GM12878 (cell line): ENCODE measurements around the gene ERN1. TPM values are rescaled to one million over a fixed set of nuclear protein-coding genes. Genes with fewer than 3 reads are reported as not detected.
"Not testable (repeated sequence)": the region's sequence is repeated elsewhere in the genome, so short reads cannot be mapped to it uniquely, and the experiment has no call there.

ENCODE experiments used
- ATAC-seq: fragments of 200-7000 bp; cut with Tn5 transposase; 3 replicates; pipeline ENCODE4 v1.9.1; 2020; ENCODE audit warnings: mild to moderate bottlenecking, moderate library complexity
- BruUV-seq: library from RNA; stranded (reverse); fragments of 400-500 nt; replicated peaks from 2 replicates; lab custom pipeline; 2021; lab: Mats Ljungman, UMichigan
- CTCF ChIA-PET: fragments of 300-600 bp; sonication (Branson Sonifier 250); formaldehyde crosslinking; extraction: SDS; loops from one replicate; lab custom pipeline; 2021; ENCODE audit warnings: inconsistent platforms; lab: Yijun Ruan, JAX
- POLR2A ChIA-PET: fragments of 350-600 bp; formaldehyde crosslinking; extraction: SDS; loops from one replicate; lab custom pipeline; 2021; ENCODE audit warnings: inconsistent platforms; lab: Charles Lee
- RAD21 ChIA-PET: fragments of 300-600 bp; sonication (Branson Sonifier 250); formaldehyde crosslinking; loops from one replicate; lab custom pipeline; 2023; ENCODE audit warnings: antibody characterized with exemption; ENCODE audit not compliant: unreplicated experiment; lab: Charles Lee
- SMC1A ChIA-PET: fragments of 300-600 bp; sonication (Branson Sonifier 250); formaldehyde crosslinking; loops from one replicate; lab custom pipeline; 2023; ENCODE audit not compliant: unreplicated experiment, uncharacterized antibody; lab: Charles Lee
- DNase-seq: peaks from one replicate; pipeline ENCODE4 v3.0.0-alpha.2; 2011; ENCODE audit warnings: low read depth, low spot score
- FAIRE-seq: peaks from 3 replicates; lab custom pipeline; 2011; peaks lifted over from hg19 to GRCh38; lab: Jason Lieb, UNC
- H2AFZ ChIP-seq: 2 replicates; pipeline ENCODE4 v1.6.0; 2011; ENCODE audit warnings: low read depth, low read length, control low read depth; ENCODE audit not compliant: control insufficient read depth
- H3K27ac ChIP-seq: 2 replicates; pipeline ENCODE4 v1.5.1; 2011; ENCODE audit warnings: control low read depth; ENCODE audit not compliant: control insufficient read depth, insufficient read depth
- H3K27me3 ChIP-seq, 2 experiments: replicated peaks in 1 of 2; 2 replicates each; pipeline versions ENCODE4 v1.6.0 to v1.6.1; 2011; ENCODE audit warnings: low read length in 1 of 2; ENCODE audit not compliant: control insufficient read depth in 2 of 2, insufficient read depth in 2 of 2
- H3K36me3 ChIP-seq, 2 experiments: 2 replicates each; pipeline ENCODE4 v1.5.1; 2011; ENCODE audit warnings: low read length in 1 of 2; ENCODE audit not compliant: control insufficient read depth in 2 of 2, insufficient read depth in 2 of 2
- H3K4me1 ChIP-seq: 2 replicates; pipeline ENCODE4 v1.6.1; 2011; ENCODE audit warnings: mild to moderate bottlenecking, low read length, moderate library complexity, mixed read lengths; ENCODE audit not compliant: control insufficient read depth, insufficient read depth
- H3K4me2 ChIP-seq: 2 replicates; pipeline ENCODE4 v1.6.0; 2011; ENCODE audit warnings: control low read depth; ENCODE audit not compliant: control insufficient read depth, insufficient read depth
- H3K4me3 ChIP-seq: fragments of 200-600 bp; sonication (generic); 2 replicates; pipeline ENCODE4 v1.5.1; 2016
- H3K79me2 ChIP-seq: 2 replicates; pipeline ENCODE4 v1.6.0; 2011; ENCODE audit warnings: low read length; ENCODE audit not compliant: control insufficient read depth, insufficient read depth
- H3K9ac ChIP-seq: 2 replicates; pipeline ENCODE4 v1.8.0; 2011; ENCODE audit warnings: low read length, control low read depth, mixed read lengths; ENCODE audit not compliant: control insufficient read depth, insufficient read depth
- H3K9me3 ChIP-seq: replicated peaks from 3 replicates; pipeline ENCODE4 v1.5.1; 2011; ENCODE audit warnings: mild to moderate bottlenecking, low read length; ENCODE audit not compliant: control insufficient read depth, insufficient read depth
- H4K20me1 ChIP-seq: 2 replicates; pipeline ENCODE4 v1.6.0; 2011; ENCODE audit not compliant: control insufficient read depth, insufficient read depth
- NR2F1 ChIP-seq: fragments of 450-650 bp; conservative IDR thresholded peaks from 2 replicates; pipeline ENCODE4 v1.6.1; 2017; ENCODE audit warnings: mild to moderate bottlenecking
- PKNOX1 ChIP-seq: fragments of 450-650 bp; IDR thresholded peaks from 2 replicates; pipeline ENCODE4 v1.6.1; 2016; ENCODE audit warnings: mild to moderate bottlenecking
- WGBS: methylation state at CpG from one replicate; pipeline ENCODE4 v1.1.6; 2016; ENCODE audit warnings: low lambda C conversion rate; ENCODE audit not compliant: insufficient replicate concordance, insufficient coverage; ENCODE audit errors: missing lambda C conversion rate; 5-methylcytosine and 5-hydroxymethylcytosine counted together
- in situ Hi-C: fragments of 300-500 bp; cut with MboI; formaldehyde crosslinking; loops from 9 replicates; pipeline ENCODE4 v1.14.3; 2018; ENCODE audit warnings: mixed read lengths
- intact Hi-C: fragments of 100-400 bp; cut with micrococcal nuclease; formaldehyde crosslinking; loops from one replicate; pipeline ENCODE4 v1.14.2; 2022; ENCODE audit not compliant: unreplicated experiment
- polyA plus RNA-seq, 11 experiments: library from polyadenylated mRNA; depleted of rRNA in 4 of 11; unstranded in 6 of 11; stranded (reverse) in 5 of 11; fragments of >200 nt; fragmentation: Nextera tagmentation in 4 of 11; fragmentation: Illumina TruSeq in 1 of 11; extraction: Ambion mirVana in 4 of 11; extraction: Trizol in 1 of 11; gene quantifications; 1 replicate in 1 of 11; 2 replicates in 10 of 11; pipeline versions ENCODE4 v1.2.1 to v1.2.3, GENCODE V29; 2011 to 2016; ENCODE audit warnings: inconsistent platforms in 2 of 11, missing spikeins in 2 of 11, low read depth in 1 of 11
- total RNA-seq, 4 experiments: library from RNA; depleted of rRNA in 3 of 4; stranded (reverse); fragments of >200 nt in 3 of 4; fragmentation: Illumina TruSeq in 1 of 4; extraction: Trizol in 1 of 4; gene quantifications; 2 replicates each; pipeline versions ENCODE4 v1.2.1 to v1.2.3, GENCODE V29; 2013 to 2021

ERN1 gene
- total and polyA plus RNA-seq, 10 of the 15 experiments (the other 5 are each of a cell fraction or from before 2014, with no cell fraction given) = 2.6 to 19.2 (median 7.6) TPM

- H3K27ac ChIP-seq = peak overlapping the region; percentile 98
- RAD21 ChIA-PET = interaction anchor here (0.6 to 7.4 kb wide), 20 partner anchors 10 to 126 kb away, joined by 3 to 105 read pairs (median 8); partner anchors contain the start of genes CD79B, CSHL1 and GH1
- peaks cover 14% of the 10 kb centered on the region for H3K4me1 ChIP-seq
- DNase-seq, H3K36me3 ChIP-seq, H2AFZ ChIP-seq, BruUV-seq, H3K27me3 ChIP-seq, H4K20me1 ChIP-seq, in situ Hi-C loops, H3K9me3 ChIP-seq, FAIRE-seq: not testable (repeated sequence)
- TF ChIP-seq PKNOX1 = peak; percentile 77
- TF ChIP-seq NR2F1 = 0 out of 2 replicates have a peak, but pooled peaks have one; percentile 11
- peaks cover 44% of the 10 kb centered on the region for H3K79me2 ChIP-seq
- H3K4me2 ChIP-seq = peak overlapping the region; percentile 58
- ATAC-seq = peak; percentile 13
- peak overlapping the region; percentile 90 for H3K9ac ChIP-seq
- SMC1A ChIA-PET = interaction anchor here (0.9 to 15.0 kb wide), 18 partner anchors 9 to 126 kb away, joined by 3 to 570 read pairs (median 8); partner anchors contain the start of genes CD79B, ERN1 and GH1
- 32% methylated on average over 9 of the region's 9 CpGs for WGBS
- intact Hi-C loops = loop anchor here (5.0 kb wide), 1 partner anchor 67 kb away; no protein-coding TSS in a partner anchor
- peak overlapping the region; percentile 74 for H3K4me3 ChIP-seq
- POLR2A ChIA-PET = interaction anchor here (0.6 to 3.5 kb wide), 16 partner anchors 9 to 318 kb away, joined by 3 to 42 read pairs (median 6); partner anchors contain the start of genes CD79B, ERN1 and GH1
- CTCF ChIA-PET = interaction anchor here (0.7 to 11.2 kb wide), 15 partner anchors 10 to 259 kb away, joined by 3 to 351 read pairs (median 10); partner anchors contain the start of genes CD79B, CSHL1, ERN1 and GH1
These were observed 110.4 kb downstream of the ERN1 start for GRCh38 chr17:64019551-64019961.
